Measurements from ENCODE around the gene ATP13A1. TPM values are rescaled to one million over a fixed set of nuclear protein-coding genes. Genes with fewer than 3 reads are reported as not detected.

ATP13A1 gene
- total and polyA plus RNA-seq, 3 experiments from 2014 or later, result 41.7 to 93.6 (median 92.1) TPM

GRCh38 chr19:19662344-19662743, 1.1 kb downstream of the ATP13A1 start:
- H3K36me3 Mint-ChIP-seq, result peaks cover 0 to 44% (median 8%) of the 10 kb centered on the region in 3 donors

GRCh38 chr19:19661675-19662251, 1.7 kb downstream of the ATP13A1 start:
- peak overlapping the region; percentile 86 to 95 (median 89) for H3K4me3 Mint-ChIP-seq
- peak overlapping the region; percentile 85 to 99 (median 97) for H3K27ac Mint-ChIP-seq
- H3K4me1 Mint-ChIP-seq, result peaks cover 26 to 41% (median 38%) of the 10 kb centered on the region in 3 donors
- H3K9me3 Mint-ChIP-seq, result peaks cover 0 to 4% (median 0%) of the 10 kb centered on the region in 5 donors
- ChIA-PET CTCF (interaction anchor here (0.9 to 2.1 kb wide), 7 partner anchors 10 to 160 kb away, joined by 3 to 7 read pairs (median 4); partner anchors contain the start of genes GMIP, ZNF14 and ZNF506), POLR2A (interaction anchor here (1.0 to 1.5 kb wide), 4 partner anchors 9 to 204 kb away, joined by 3 to 7 read pairs (median 4); partner anchors contain the start of genes ZNF14 and ZNF253)
- Histone ChIP-seq H3K9me3 (ENCODE audit: low read length) (no peaks in the 10 kb centered on the region), H3K4me3 (ENCODE audit: low read length) (peak overlapping the region; percentile 19), H3K27me3 (ENCODE audit: insufficient read depth, low read length, poor library complexity, severe bottlenecking) (no peaks in the 10 kb centered on the region), H3K36me3 (ENCODE audit: insufficient read depth, low read length) (peaks cover 28% of the 10 kb centered on the region), H3K4me1 (ENCODE audit: insufficient read depth, low read length) (peaks cover 24% of the 10 kb centered on the region), H3K27ac (ENCODE audit: low read depth, low read length) (peak overlapping the region; percentile 94)
- peak in 4 of 5 donors; percentile 35 to 75 (median 46) for DNase-seq
- peaks cover 0 to 50% (median 9%) of the 10 kb centered on the region in 3 donors for H3K36me3 Mint-ChIP-seq
- peaks cover 0 to 1% of the 10 kb centered on the region in 2 donors for H3K27me3 Mint-ChIP-seq

More at GRCh38 chr19:19662344-19662743, 1.1 kb downstream of the ATP13A1 start:
- Histone ChIP-seq H3K27ac (ENCODE audit: low read depth, low read length) (peak overlapping the region; percentile 94), H3K36me3 (ENCODE audit: insufficient read depth, low read length) (peaks cover 22% of the 10 kb centered on the region), H3K4me1 (ENCODE audit: insufficient read depth, low read length) (peaks cover 30% of the 10 kb centered on the region), H3K4me3 (ENCODE audit: low read length) (peak overlapping the region; percentile 91), H3K27me3 (ENCODE audit: insufficient read depth, low read length, poor library complexity, severe bottlenecking) (no peaks in the 10 kb centered on the region), H3K9me3 (ENCODE audit: low read length) (no peaks in the 10 kb centered on the region)
- CTCF ChIA-PET, result interaction anchor here (0.9 to 2.7 kb wide), 9 partner anchors 11 to 159 kb away, joined by 3 to 9 read pairs (median 4); partner anchors contain the start of genes GMIP, ZNF14 and ZNF506
- peak in 1 of 5 donors; percentile 43 for DNase-seq
- peaks cover 28 to 45% (median 38%) of the 10 kb centered on the region in 3 donors for H3K4me1 Mint-ChIP-seq
- peak overlapping the region; percentile 86 to 95 (median 89) for H3K4me3 Mint-ChIP-seq
- POLR2A ChIA-PET, result interaction anchor here (1.0 to 1.5 kb wide), 5 partner anchors 9 to 159 kb away, joined by 3 to 8 read pairs (median 5); partner anchors contain the start of genes ZNF14 and ZNF506
- H3K9me3 Mint-ChIP-seq, result peaks cover 0 to 7% (median 2%) of the 10 kb centered on the region in 5 donors
- H3K27me3 Mint-ChIP-seq, result peaks cover 0 to 1% of the 10 kb centered on the region in 2 donors
- peak overlapping the region; percentile 85 to 99 (median 97) for H3K27ac Mint-ChIP-seq

- Mint-ChIP-seq H3K9me3 (peaks cover 0 to 2% (median 0%) of the 10 kb centered on the region in 5 donors), H3K27me3 (peaks cover 0 to 1% of the 10 kb centered on the region in 2 donors), H3K4me1 (peaks cover 26 to 39% (median 38%) of the 10 kb centered on the region in 3 donors), H3K36me3 (peaks cover 0 to 55% (median 9%) of the 10 kb centered on the region in 3 donors), H3K4me3 (peak overlapping the region; percentile 86 to 95 (median 89)), H3K27ac (peak overlapping the region; percentile 85 to 99 (median 96))
- DNase-seq, result peak in 1 of 5 donors; percentile 45
- no peaks in the 10 kb centered on the region for H3K27me3 ChIP-seq (ENCODE audit: insufficient read depth, low read length, poor library complexity, severe bottlenecking)
- POLR2A ChIA-PET, result interaction anchor here (0.5 to 1.2 kb wide), 3 partner anchors 10 to 243 kb away, joined by 3 read pairs; partner anchors contain the start of gene ZNF253
- peaks cover 21% of the 10 kb centered on the region for H3K4me1 ChIP-seq (ENCODE audit: insufficient read depth, low read length)
- H3K36me3 ChIP-seq (ENCODE audit: insufficient read depth, low read length), result peaks cover 33% of the 10 kb centered on the region
- CTCF ChIA-PET, result interaction anchor here (0.6 to 2.1 kb wide), 4 partner anchors 10 to 160 kb away, joined by 3 to 5 read pairs (median 4); partner anchors contain the start of genes GMIP and ZNF506
- H3K27ac ChIP-seq (ENCODE audit: low read depth, low read length), result peak overlapping the region; percentile 45
- H3K9me3 ChIP-seq (ENCODE audit: low read length), result no peaks in the 10 kb centered on the region
- H3K4me3 ChIP-seq (ENCODE audit: low read length), result peak overlapping the region; percentile 17
These were observed 2.3 kb downstream of the ATP13A1 start for GRCh38 chr19:19661141-19661674.

GRCh38 chr19:19659646-19660245, 3.7 kb downstream of the ATP13A1 start:
- Histone ChIP-seq H3K4me1 (ENCODE audit: insufficient read depth, low read length) (peaks cover 21% of the 10 kb centered on the region), H3K36me3 (ENCODE audit: insufficient read depth, low read length) (peaks cover 48% of the 10 kb centered on the region), H3K27me3 (ENCODE audit: insufficient read depth, low read length, poor library complexity, severe bottlenecking) (no peaks in the 10 kb centered on the region), H3K9me3 (ENCODE audit: low read length) (no peaks in the 10 kb centered on the region), H3K27ac (ENCODE audit: low read depth, low read length) (no peak overlapping the region), H3K4me3 (ENCODE audit: low read length) (no peak overlapping the region)
- ChIA-PET POLR2A (interaction anchor here (0.8 kb wide), 1 partner anchor 161 kb away, joined by 3 read pairs; no protein-coding TSS in a partner anchor), CTCF (interaction anchor here (1.6 kb wide), 1 partner anchor 16 kb away, joined by 5 read pairs; the partner anchor contains the start of gene GMIP)
- H3K36me3 Mint-ChIP-seq, result peaks cover 0 to 69% (median 9%) of the 10 kb centered on the region in 3 donors
- H3K27ac Mint-ChIP-seq, result peak overlapping the region in 4 of 8 donors; percentile 12 to 85 (median 50)
- H3K4me3 Mint-ChIP-seq, result no peak overlapping the region
- peaks cover 26 to 38% (median 36%) of the 10 kb centered on the region in 3 donors for H3K4me1 Mint-ChIP-seq
- peak in 1 of 5 donors; percentile 43 for DNase-seq
- peaks cover 0 to 2% (median 0%) of the 10 kb centered on the region in 5 donors for H3K9me3 Mint-ChIP-seq
- H3K27me3 Mint-ChIP-seq, result peaks cover 0 to 1% of the 10 kb centered on the region in 2 donors

- ChIA-PET POLR2A (interaction anchor here (0.7 kb wide), 1 partner anchor 100 kb away, joined by 13 read pairs; no protein-coding TSS in a partner anchor), CTCF (interaction anchor here (0.7 kb wide), 1 partner anchor 11 kb away, joined by 4 read pairs; no protein-coding TSS in a partner anchor)
- Mint-ChIP-seq H3K27me3 (no peaks in the 10 kb centered on the region), H3K36me3 (peaks cover 7 to 81% (median 14%) of the 10 kb centered on the region in 3 donors), H3K4me1 (peaks cover 20 to 21% (median 21%) of the 10 kb centered on the region in 3 donors), H3K9me3 (no peaks in the 10 kb centered on the region), H3K4me3 (no peak overlapping the region), H3K27ac (no peak overlapping the region)
- Histone ChIP-seq H3K4me1 (ENCODE audit: insufficient read depth, low read length) (peaks cover 13% of the 10 kb centered on the region), H3K9me3 (ENCODE audit: low read length) (no peaks in the 10 kb centered on the region), H3K27ac (ENCODE audit: low read depth, low read length) (no peak overlapping the region), H3K36me3 (ENCODE audit: insufficient read depth, low read length) (peaks cover 65% of the 10 kb centered on the region), H3K4me3 (ENCODE audit: low read length) (no peak overlapping the region), H3K27me3 (ENCODE audit: insufficient read depth, low read length, poor library complexity, severe bottlenecking) (no peaks in the 10 kb centered on the region)
- DNase-seq, result peak in 1 of 5 donors; percentile 29
These were observed 6.1 kb downstream of the ATP13A1 start for GRCh38 chr19:19657397-19657783.

DNA sequence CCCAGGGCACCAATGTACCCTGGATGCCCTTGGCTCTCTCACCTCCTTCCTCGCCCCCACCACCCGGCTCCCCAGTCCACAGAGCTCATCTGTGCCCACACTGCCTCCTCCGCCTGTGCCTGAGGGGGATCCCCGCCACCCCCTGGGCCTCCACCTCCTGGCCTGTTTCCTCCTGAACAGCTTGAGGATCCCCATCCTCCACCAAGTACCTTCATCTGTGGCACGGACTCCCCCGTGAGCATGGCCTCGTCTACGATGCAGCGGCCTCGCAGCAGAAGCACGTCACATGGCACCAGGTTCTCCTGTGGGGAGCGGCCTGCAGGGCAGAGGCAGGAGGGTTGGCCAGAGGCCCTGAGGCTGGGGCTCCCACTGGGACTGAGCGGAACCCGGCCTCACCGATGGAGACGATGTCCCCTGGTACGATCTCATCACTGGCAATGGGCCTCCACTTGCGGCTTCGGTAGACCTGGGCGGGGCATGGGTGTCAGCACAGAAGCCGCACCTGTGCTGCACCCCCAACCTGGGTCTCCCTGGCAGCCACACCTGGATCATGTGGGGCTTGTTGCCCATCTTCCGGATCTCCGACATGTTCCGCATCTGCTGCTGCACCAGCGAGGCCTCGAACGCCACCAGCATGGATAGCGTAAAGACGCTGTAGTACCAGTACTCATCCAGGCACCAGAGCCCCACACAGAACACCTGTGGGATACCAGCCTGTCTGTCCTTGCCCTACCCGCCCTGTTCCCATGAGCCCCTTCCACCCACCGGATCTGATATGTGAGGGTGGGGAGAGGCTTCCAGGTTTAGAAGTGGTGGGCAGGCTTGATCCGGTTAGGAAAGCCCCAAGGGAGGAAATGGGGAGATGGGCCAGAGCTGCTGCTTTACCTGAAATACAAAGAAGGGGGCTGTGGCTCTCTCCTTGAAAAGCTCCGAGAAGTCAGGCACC, 6.8 kb downstream of the ATP13A1 start:
- DNase-seq, result peak in 1 of 5 donors; percentile 41
- Mint-ChIP-seq H3K4me3 (no peak overlapping the region), H3K36me3 (peaks cover 7 to 85% (median 14%) of the 10 kb centered on the region in 3 donors), H3K9me3 (no peaks in the 10 kb centered on the region), H3K4me1 (peaks cover 13 to 14% (median 14%) of the 10 kb centered on the region in 3 donors), H3K27ac (peak overlapping the region in 1 of 8 donors; percentile 73), H3K27me3 (no peaks in the 10 kb centered on the region)
- POLR2A ChIA-PET, result no interaction called here
- H3K36me3 ChIP-seq (ENCODE audit: insufficient read depth, low read length), result peaks cover 71% of the 10 kb centered on the region
- CTCF ChIA-PET, result interaction anchor here (0.7 to 1.6 kb wide), 3 partner anchors 11 to 125 kb away, joined by 3 to 4 read pairs (median 4); no protein-coding TSS in a partner anchor
- no peaks in the 10 kb centered on the region for H3K9me3 ChIP-seq (ENCODE audit: low read length)
- peaks cover 7% of the 10 kb centered on the region for H3K4me1 ChIP-seq (ENCODE audit: insufficient read depth, low read length)
- H3K27me3 ChIP-seq (ENCODE audit: insufficient read depth, low read length, poor library complexity, severe bottlenecking), result no peaks in the 10 kb centered on the region
- H3K27ac ChIP-seq (ENCODE audit: low read depth, low read length), result no peak overlapping the region
- H3K4me3 ChIP-seq (ENCODE audit: low read length), result no peak overlapping the region
